Measurements from ENCODE around the gene ZNF438.
"Not testable (repeated sequence)": the region's sequence is repeated elsewhere in the genome, so short reads cannot be mapped to it uniquely, and the experiment has no call there.

ZNF438 gene

DNA sequence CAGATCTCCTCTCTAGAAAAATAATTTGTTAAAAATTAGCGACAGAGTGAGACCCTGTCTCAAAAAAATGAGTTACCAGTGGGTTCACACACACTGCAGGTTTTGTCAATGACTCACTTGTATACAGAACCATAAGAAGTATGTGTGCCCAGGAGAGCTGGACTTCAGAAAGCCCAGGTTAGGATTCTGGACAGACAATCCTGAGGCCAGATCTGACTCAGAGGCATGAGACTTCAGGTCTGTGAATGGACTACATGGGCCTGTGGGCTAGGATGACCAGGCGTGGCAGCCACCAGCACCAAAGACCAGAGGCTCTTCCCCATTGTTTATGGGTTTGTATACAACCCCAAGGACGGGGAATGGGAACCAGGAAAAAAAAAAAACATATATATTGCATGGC, 9.3 kb upstream of the ZNF438 start:
- no peak for DNase-seq (ENCODE audit: low read depth in 2 of 2)

DNA sequence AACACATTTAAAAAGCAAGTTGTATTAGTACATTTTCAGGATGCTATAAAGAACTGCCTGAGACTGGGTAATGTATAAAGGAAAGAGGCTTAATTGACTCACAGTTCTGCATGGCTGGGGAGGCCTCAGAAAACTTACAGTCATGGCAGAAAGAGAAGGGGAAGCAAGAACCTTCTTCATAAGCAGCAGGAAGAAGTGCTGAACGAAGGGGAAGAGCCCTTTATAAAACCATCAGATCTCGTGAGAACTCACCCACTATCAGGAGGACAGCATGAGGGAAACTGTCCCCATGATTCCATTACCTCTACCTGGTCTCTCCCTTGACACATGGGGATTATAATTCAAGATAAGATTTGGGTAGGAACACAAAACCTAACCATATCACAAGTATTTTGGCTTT, 7.3 kb upstream of the ZNF438 start:
- DNase-seq (ENCODE audit: low read depth in 2 of 2): not testable (repeated sequence)

DNA sequence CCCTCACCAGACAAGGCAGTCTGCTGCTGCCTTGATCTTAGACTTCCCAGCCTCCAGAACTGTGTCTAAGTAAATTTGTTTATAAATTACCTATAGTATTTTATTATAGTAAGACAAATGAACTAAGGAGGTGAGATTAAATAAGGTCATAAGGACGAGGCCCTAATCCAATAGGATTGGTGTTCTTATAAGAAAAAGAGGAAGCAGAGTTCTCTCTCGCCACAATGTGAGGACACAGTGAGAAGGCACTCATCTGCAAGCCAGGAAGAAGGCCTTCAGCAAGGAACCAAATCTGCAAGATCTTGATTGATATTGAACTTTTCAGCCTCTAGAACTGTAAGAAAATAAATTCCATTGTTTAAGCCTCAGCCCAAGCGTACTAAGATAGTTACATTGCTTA, 6.1 kb upstream of the ZNF438 start:
- no peak for DNase-seq (ENCODE audit: low read depth in 2 of 2)

DNA sequence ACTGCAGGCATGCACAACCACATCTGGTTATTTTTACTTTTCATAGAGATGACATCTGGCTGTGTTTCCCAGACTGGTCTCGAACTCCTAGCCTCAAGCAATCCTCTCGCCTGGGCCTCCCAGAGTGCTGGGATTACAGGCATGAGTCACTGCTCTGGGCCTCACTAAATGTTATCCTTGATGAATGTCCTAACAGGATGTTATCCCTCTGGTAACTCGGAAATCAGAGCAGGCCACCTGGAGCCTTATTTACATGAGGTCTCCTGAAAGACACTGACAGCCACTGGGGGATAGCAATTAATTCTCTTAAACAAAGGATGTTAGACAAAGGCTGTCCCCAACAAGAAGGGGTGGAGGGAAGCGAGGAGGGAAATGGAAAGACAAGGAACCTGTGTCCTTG, 4.5 kb upstream of the ZNF438 start:
- no peak for DNase-seq (ENCODE audit: low read depth in 2 of 2)

DNA sequence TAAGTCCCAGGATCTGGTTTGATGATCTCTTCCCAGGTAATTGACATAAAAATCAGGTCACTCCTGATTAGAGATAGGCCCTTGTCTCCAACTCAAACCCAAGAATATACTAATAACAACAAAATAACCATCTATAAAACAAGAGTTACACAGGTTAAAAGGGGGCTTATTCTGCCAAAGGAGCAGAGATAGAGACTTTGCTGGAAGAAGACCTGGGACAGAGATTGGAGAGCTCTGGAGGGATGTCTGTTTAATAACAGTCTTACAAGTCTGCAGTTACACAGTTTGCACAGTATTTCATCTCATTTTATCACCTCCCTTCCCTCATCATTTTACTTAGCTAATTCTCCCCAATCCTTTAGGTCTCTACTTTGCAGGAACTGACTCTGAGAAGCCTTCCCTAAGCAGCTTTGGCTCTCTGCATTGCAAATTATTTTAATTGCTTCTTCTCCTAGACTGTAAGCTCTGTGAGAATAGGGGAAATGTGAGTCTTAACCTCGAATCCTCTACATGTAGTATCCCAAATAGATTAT, 3.7 kb upstream of the ZNF438 start:
- no peak for DNase-seq (ENCODE audit: low read depth in 2 of 2)

DNA sequence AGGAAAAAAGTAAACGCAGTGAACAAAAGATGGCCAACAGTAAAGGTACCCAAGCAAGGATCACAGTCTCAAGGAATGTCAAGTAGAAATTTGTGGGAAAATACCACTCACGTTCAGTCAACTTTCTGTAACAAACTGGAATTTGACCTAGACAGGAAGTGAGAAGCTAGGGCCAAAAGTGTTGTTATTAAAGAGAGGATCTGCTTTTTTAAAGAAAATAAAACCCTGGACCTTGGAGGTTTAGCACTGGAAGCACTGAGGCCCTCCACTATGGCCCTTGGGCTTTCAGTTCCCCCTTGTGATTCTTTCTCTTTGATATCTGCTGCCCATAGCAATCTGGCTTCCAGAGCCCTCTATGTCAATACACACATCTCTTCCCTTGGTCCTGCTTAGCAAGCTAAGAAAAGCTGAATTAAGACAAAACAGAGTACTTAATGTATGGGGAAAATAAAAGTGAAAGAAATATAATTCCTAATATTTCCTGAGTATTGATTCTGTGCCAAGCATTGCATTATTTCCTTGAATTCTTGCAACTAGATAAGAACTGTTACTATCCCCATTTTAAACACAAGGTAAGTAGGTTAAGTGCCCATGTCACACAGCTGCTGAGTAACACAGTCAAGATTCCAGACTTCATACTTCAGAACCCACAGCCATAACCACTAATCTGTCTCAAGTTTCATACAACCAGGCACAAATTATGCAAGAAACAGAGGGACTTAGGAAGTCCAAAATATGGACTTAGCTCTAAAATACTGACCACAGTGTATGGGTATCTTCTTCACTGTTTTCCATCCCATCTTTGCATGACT, 2.6 kb upstream of the ZNF438 start:
- DNase-seq (ENCODE audit: low read depth in 2 of 2): no peak

DNA sequence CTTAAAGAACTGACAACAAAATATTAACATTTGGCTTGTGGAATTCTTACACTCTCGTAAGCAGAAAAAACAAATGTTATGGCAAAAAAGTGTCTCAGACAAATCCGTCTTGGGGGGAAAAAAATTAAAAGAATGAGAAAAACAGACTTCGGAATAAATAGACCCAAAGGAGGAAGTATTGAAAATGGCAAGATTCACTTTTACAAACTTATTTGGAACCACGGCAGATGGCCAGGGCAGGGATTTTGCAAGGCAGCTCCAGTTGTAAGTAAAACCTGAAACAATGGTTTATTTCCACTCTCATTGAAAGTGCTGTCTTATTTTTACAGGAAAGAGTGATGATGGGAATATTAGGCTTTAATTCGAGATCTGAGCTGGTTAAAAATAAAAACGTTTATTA, 1.5 kb upstream of the ZNF438 start:
- DNase-seq (ENCODE audit: low read depth in 2 of 2): no peak

DNA sequence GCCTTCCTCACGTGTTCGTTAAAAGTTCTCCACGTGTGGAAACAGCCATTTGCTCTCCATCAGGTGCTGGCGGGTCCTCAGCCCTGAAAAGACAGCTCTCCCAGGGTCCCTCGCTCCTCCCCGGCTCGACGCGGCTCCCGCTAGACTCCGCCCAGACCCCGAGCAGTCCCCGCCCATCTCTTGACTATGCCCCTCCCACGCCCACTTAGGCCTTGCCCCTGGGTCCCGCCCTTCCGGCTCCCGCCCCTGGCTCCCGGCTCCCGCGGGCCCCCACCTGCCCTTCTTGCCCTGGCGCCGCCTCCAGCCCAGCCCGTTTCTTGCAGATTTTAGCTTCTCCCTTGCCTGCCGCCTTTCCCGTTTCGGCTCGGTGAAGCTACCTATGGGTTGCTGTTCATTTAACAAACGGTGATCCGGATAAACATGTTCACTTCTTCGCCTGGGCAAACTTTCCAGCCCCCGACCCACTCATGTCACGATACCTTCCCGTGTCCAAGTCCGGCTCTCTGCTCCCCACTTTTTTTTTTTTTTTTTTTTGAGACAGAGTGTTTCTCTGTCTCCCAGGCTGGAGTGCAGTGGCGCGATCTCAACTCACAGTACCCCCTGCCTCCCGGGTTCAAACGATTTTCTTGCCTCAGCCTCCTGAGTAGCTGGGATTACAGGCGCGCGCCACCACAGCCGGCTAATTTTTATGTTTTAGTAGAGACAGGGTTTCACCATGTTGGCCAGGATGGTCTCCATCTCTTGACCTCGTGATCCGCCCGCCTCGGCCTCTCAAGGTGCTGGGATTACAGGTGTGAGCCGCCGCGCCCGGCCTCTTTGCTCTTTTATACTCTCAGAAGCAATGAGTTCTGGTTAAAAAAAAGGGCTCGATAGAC, 830 bp upstream of the ZNF438 start:
- DNase-seq (ENCODE audit: low read depth in 2 of 2): peak; percentile 88 to 90

DNA sequence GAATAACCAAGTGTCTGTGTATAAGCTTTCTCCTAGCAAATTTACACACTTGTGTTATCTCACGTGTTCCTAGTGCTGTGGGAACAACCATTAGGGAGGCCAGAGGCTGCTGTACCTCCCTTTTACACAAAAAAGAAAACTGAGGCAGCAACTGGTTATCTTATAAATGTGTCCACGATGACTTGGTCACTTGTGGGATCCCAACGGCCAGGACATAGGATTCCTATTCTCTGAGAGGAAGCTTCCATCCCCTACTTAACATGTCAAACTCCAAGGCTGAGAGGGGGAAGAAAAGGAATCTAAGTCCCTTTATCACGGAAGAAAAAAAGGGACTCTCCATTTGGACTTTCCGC, 484 bp downstream of the ZNF438 start:
- DNase-seq (ENCODE audit: low read depth in 2 of 2): no peak

DNA sequence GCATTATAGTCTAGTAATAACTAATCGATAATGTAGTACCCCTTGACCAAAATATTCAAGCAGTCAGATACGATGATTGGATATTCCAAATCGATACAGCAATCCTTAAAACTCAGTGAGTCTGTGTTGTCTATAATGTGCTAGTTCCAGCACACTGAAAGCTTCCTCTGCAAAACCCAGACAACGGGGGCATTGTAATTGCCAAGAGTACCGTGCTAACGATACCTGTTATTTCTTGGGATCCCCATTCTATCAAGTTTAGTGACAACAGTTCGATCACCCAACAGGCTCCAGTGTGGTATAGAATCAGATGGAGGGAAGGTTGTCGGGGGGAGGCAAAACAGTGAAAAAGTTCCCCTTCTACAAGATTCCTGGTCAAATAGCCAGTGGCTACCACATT, 865 bp downstream of the ZNF438 start:
- no peak for DNase-seq (ENCODE audit: low read depth in 2 of 2)

DNA sequence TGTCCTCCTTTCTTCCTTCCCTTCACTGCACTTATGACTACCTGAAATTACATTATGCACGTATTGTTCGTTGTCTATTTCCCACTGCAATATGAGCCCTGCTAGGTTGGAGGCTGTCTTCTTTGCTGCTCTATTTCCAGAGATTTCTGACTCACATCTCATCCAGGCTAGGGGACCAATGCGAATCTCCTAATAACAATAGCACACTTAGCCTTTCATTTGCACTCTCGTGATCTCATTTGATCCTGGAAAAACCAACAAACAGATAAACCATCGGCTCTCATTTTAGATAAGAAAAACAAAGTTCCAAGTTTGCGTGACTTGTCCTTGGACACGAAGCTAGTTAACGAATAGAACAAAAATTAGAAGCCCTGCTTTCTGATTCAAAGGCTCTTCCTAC, 1.4 kb downstream of the ZNF438 start:
- DNase-seq (ENCODE audit: low read depth in 2 of 2): no peak

DNA sequence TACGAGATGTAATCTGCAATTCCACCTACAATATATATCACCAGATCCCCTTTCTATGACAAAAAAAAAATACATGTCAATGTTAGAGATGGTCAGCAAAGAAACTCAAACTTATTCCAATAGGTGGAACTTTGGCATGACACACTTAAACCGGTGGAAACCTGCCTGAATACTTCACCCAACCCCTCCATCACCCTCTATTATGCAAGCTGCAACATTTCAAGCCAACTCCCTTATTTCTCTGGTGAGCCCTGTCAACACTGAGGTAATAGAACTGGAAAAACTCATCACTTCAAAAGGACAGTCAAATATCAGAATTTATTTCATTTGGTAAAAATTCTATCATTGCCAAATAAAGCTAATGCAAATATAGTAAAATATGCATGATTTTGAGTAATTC, 3.6 kb downstream of the ZNF438 start:
- DNase-seq (ENCODE audit: low read depth in 2 of 2): no peak

DNA sequence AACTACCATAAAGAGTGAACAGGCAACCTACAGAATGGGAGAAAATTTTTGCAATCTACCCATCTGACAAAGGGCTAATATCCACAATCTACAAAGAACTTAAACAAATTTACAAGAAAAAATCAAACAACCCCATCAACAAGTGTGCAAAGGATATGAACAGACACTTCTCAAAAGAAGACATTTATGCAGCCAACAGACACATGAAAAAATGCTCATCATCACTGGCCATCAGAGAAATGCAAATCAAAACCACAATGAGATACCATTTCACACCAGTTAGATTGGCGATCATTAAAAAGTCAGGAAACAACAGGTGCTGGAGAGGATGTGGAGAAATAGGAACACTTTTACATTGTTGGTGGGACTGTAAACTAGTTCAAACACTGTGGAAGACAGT, 5.4 kb downstream of the ZNF438 start:
- DNase-seq (ENCODE audit: low read depth in 2 of 2): not testable (repeated sequence)

DNA sequence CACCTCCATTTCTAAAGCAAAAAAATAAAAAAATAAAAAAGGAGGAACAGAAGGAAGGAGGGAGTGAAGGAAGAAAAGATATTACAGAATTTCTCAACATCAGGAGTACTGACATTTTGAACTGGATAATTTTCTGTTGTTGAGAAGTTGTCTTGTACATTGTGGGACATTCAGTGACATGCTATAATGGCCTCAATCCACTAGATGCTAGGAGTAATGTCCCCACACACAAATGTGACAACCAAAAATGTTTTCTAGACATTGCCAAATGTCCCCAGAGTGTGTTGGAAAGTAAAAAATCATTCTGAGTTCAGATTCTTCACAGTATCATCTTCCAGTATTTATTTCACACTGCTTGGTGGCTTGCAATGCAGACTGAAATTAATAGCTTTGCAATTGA, 6.5 kb downstream of the ZNF438 start:
- DNase-seq (ENCODE audit: low read depth in 2 of 2): no peak

DNA sequence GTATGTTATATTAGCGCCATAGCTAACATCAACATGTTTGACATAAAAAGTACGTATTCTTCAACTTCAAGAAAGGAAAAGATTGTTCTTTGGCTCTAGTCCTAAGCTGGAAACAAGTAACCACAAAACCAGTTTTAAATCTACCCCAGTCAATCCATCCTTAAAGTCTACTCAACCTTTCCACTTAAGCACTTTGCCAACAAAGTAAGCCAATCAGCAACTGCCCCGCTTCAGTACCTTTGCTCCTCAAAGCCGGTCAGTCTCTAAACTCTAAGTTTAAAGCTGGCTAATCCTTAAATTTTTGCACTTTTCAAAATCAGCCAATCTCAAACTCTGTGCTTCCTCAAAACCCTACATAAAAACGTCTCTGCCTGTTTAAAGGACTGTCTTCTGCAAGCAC, 8.1 kb downstream of the ZNF438 start:
- no peak for DNase-seq (ENCODE audit: low read depth in 2 of 2)

DNA sequence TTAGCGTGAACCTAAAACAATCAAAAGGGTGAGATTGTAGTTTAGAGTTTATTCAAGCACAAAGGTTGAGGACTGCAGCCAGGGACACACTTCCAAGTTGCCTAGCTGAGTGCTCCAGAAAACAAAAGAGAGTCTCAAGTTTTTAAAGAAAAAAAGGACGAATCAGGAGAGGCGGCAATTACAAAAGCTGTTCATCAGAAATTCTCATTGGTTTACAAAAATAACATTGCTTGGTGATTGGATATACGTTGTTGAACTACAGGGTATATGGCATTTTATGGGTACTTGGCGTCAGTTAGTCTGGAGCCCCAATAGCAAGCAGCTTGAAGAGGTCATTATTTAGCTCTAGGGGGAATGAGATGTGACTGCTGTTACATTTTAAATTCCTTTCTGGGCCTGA, 11.5 kb downstream of the ZNF438 start:
- no peak for DNase-seq (ENCODE audit: low read depth in 2 of 2)

DNA sequence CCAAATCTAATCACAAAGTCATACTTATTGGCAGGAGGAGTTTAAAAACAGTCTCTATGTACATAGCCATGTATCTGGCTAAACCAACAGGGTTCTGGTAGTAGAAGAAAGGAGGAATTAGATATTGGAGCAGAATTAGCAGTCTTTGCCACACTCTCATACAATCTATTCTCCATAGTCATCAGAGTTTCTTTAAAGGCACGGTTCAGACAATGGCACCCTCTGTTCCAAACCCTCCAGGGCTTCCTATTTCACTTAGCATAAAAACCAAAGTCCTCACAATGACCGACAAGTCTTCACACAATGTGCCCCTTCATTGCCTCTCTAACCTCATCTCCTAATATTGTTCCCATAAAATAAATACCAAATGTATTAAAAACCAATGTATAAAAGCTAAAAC, 12.7 kb downstream of the ZNF438 start:
- DNase-seq (ENCODE audit: low read depth in 2 of 2): no peak

DNA sequence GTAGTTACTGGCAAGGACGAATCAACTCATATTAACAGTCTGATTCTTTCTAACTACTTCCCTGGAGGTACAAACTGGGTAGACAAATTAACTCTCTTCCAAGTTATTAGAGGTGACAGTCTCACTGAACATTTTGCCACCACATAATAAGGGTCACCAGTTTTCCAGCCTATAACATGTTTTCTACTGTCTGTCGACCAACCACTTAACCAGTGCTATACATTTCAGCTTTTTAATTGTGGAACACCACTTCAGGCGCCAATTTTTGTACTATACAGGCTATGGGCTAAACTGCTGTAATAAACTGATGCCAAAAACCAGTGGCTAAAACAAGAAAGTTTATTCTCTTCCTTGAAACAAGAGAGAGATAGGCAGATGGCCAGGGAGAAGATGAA, 13.3 kb downstream of the ZNF438 start:
- no peak for DNase-seq (ENCODE audit: low read depth in 2 of 2)

DNA sequence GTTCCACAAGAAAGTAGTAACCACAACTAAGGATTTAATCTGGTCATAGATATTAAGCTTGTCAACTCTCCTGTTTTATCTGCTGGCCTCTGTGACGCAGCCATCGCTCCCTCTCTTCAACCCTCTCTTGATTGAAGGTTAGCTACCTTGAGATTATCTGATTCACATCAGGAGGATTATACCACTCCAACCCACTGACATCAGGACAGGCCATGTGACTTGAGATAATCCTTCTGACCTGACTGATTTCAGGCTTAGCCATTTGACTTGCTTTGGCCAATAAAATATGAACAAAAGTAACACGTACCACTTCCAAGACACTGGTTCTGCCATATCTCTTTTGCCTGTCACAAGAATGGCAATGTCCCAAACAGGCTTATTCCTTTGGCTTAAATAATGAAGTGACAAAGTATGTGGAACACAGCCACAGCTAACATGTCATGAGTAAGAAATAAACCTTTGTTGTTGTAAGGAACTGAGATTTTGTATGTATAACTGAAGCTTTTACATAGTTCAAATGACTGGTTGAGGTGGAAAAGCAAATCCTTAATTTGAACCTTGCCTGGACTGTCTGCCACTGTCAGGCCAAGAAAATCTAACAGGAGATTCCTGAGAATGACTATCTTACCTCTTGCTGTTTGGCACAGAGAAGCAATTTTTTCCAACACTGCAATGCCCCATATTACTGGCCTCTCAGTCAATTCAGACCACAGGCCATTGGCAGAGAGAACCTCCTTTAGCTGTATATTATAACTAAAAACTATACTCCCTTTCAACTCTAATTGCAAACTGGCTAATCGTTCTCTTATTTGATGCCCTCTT, 13.9 kb downstream of the ZNF438 start:
- no peak for DNase-seq (ENCODE audit: low read depth in 2 of 2)

DNA sequence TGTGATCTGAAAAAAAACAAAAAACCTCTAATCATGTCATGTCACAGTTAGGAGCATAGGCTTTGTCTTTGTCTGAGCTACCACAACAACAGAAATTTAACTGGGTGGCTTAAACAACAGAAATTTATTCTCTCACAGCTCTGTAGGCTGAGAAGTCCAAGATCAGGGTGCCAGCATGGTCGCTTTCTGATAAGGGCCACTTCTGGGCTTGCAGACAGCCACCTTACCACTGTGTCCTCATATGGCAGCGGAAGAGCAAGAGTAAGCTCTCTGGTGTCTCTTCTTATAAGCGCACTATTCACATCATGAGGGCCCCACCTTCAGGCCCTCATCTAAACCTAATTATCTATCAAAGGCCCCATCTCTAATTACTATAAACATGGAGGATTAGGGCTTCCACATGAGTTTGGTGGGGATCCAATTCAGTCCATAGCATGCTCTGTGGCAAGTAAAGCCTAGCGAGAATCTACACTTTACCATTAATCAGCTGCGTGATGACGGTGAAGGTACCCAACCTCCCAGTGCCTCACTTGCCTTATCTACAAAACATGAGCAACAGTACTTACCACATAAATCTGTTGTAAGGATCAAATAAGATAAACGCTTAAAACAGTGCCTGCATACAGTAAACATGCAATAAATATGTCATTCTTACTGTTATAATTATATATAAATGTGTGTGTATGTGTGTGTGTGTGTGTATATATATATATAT, 17.3 kb downstream of the ZNF438 start:
- DNase-seq (ENCODE audit: low read depth in 2 of 2): no peak

DNA sequence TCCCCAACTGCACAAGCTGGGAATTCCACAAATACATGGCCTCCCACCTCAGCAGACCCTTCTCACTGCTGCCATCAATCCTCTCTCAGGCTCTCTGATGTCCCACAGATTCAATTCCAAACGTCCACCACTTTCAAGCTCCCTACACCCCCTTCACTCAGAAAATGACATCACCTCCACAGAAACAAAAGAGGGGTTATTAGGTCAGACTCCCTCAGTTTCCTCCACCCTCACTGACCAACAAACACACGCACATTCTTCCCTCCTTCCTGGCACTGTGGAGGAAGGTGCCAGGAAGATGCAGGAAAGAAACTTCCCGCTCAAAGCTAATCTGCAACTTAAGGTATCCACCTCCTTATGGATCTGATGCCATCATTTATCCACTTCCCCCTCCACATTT, 18.3 kb downstream of the ZNF438 start:
- no peak for DNase-seq (ENCODE audit: low read depth in 2 of 2)

DNA sequence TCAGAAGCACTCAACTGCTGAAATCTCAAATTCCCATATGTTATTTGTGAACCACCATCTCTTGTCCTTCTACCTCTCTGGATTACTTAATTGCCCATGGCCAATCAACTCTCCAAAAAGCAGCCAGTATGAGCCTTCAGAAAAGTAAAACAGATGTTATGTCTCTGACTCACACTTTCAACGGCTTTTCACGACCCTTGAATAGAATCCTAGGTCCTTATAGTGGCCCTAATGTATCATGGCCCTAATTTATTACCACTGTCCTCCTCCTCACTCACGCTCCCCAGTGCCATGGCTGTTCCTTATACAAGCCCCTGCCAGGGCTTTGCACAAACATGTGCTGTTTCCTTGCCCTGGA, 20.0 kb downstream of the ZNF438 start:
- no peak for DNase-seq (ENCODE audit: low read depth in 2 of 2)
